Progenitor cell of endocrine pancreas (in vitro differentiated cells): Measurements from ENCODE around the gene TGFBR2. TPM values are rescaled to one million over a fixed set of nuclear protein-coding genes. Genes with fewer than 3 reads are reported as not detected.

Source experiments
- DNase-seq: peaks from one replicate; pipeline ENCODE4 v3.0.0; 2021; ENCODE audit warnings: low spot score; ENCODE audit not compliant: unreplicated experiment
- H3K27ac Mint-ChIP-seq: 2 replicates; pipeline ENCODE4 v1.8.0; 2021; ENCODE audit warnings: mild to moderate bottlenecking, moderate library complexity, mixed read lengths
- H3K27me3 Mint-ChIP-seq: 2 replicates; pipeline ENCODE4 v1.8.0; 2021; ENCODE audit warnings: mixed read lengths
- H3K36me3 Mint-ChIP-seq: 2 replicates; pipeline ENCODE4 v1.8.0; 2022; ENCODE audit warnings: mixed read lengths; ENCODE audit not compliant: insufficient read depth
- H3K4me1 Mint-ChIP-seq: 2 replicates; pipeline ENCODE4 v1.8.0; 2021; ENCODE audit warnings: low read depth, mixed read lengths
- H3K4me3 Mint-ChIP-seq: 2 replicates; pipeline ENCODE4 v1.8.0; 2021; ENCODE audit warnings: low read depth, mild to moderate bottlenecking, moderate library complexity, mixed read lengths
- H3K9me3 Mint-ChIP-seq: 2 replicates; pipeline ENCODE4 v1.8.0; 2021; ENCODE audit warnings: low read depth, mixed read lengths
- CTCF ChIP-seq: fragments of 200-600 bp; sonication (generic); IDR thresholded peaks from one replicate; pipeline ENCODE4 v1.5.0; 2021; ENCODE audit warnings: antibody characterized with exemption, mild to moderate bottlenecking; ENCODE audit not compliant: unreplicated experiment
- total RNA-seq: library from RNA; stranded (reverse); gene quantifications from 2 replicates; pipeline ENCODE4 v1.2.1, GENCODE V29; 2021

The TGFBR2 gene
- total RNA-seq, 1 donor from 2014 or later: 21.1 TPM

- H3K4me3 Mint-ChIP-seq: no peak overlapping the region
- no peaks in the 10 kb centered on the region for H3K9me3 Mint-ChIP-seq
- peaks cover 24% of the 10 kb centered on the region for H3K4me1 Mint-ChIP-seq
- no peaks in the 10 kb centered on the region for H3K27me3 Mint-ChIP-seq
- H3K27ac Mint-ChIP-seq: no peak overlapping the region
- peaks cover 29% of the 10 kb centered on the region for H3K36me3 Mint-ChIP-seq
- DNase-seq: no peak
- TF ChIP-seq CTCF: no peak
These were observed 54.3 kb downstream of the TGFBR2 start for GRCh38 chr3:30660656-30661055.

- no peak for DNase-seq
- peaks cover 24% of the 10 kb centered on the region for H3K4me1 Mint-ChIP-seq
- peaks cover 25% of the 10 kb centered on the region for H3K36me3 Mint-ChIP-seq
- no peak overlapping the region for H3K27ac Mint-ChIP-seq
- H3K9me3 Mint-ChIP-seq: no peaks in the 10 kb centered on the region
- H3K27me3 Mint-ChIP-seq: no peaks in the 10 kb centered on the region
- TF ChIP-seq CTCF: no peak
- H3K4me3 Mint-ChIP-seq: no peak overlapping the region
These were observed 54.9 kb downstream of the TGFBR2 start for GRCh38 chr3:30661098-30661873.

- Mint-ChIP-seq H3K9me3 (no peaks in the 10 kb centered on the region), H3K27me3 (no peaks in the 10 kb centered on the region), H3K36me3 (peaks cover 17% of the 10 kb centered on the region), H3K27ac (no peak overlapping the region), H3K4me3 (no peak overlapping the region), H3K4me1 (peaks cover 17% of the 10 kb centered on the region)
- no peak for DNase-seq
- no peak for TF ChIP-seq CTCF
These were observed 56.4 kb downstream of the TGFBR2 start for GRCh38 chr3:30662836-30663235.

GRCh38 chr3:30663533-30664241 lies 57.3 kb downstream of the TGFBR2 start:
- no peaks in the 10 kb centered on the region for H3K27me3 Mint-ChIP-seq
- no peak for DNase-seq
- H3K9me3 Mint-ChIP-seq: no peaks in the 10 kb centered on the region
- peaks cover 22% of the 10 kb centered on the region for H3K36me3 Mint-ChIP-seq
- no peak overlapping the region for H3K27ac Mint-ChIP-seq
- no peak overlapping the region for H3K4me3 Mint-ChIP-seq
- TF ChIP-seq CTCF: no peak
- peaks cover 10% of the 10 kb centered on the region for H3K4me1 Mint-ChIP-seq

- no peak overlapping the region for H3K27ac Mint-ChIP-seq
- no peak overlapping the region for H3K4me3 Mint-ChIP-seq
- peaks cover 23% of the 10 kb centered on the region for H3K36me3 Mint-ChIP-seq
- peaks cover 3% of the 10 kb centered on the region for H3K4me1 Mint-ChIP-seq
- H3K27me3 Mint-ChIP-seq: no peaks in the 10 kb centered on the region
- no peak for TF ChIP-seq CTCF
- no peak for DNase-seq
- H3K9me3 Mint-ChIP-seq: no peaks in the 10 kb centered on the region
These were observed 58.1 kb downstream of the TGFBR2 start for GRCh38 chr3:30664459-30664858.
